Mesothelial cell of epicardium (in vitro differentiated cells): ENCODE data around the gene LHFPL4. TPM values are rescaled to one million over a fixed set of nuclear protein-coding genes. Genes with fewer than 3 reads are reported as not detected.
"Not testable (repeated sequence)": the region's sequence is repeated elsewhere in the genome, so short reads cannot be mapped to it uniquely, and the experiment has no call there.

Source experiments
- DNase-seq, 2 experiments: peaks; one replicate each; pipeline ENCODE4 v3.0.0; 2021; ENCODE audit warnings: low spot score in 2 of 2; ENCODE audit not compliant: unreplicated experiment in 2 of 2
- H3K27ac Mint-ChIP-seq: 2 replicates; pipeline ENCODE4 v1.8.0; 2021; ENCODE audit warnings: mixed read lengths
- H3K27me3 Mint-ChIP-seq: 2 replicates; pipeline ENCODE4 v1.8.0; 2021; ENCODE audit warnings: low read depth, mixed read lengths
- H3K36me3 Mint-ChIP-seq: 2 replicates; pipeline ENCODE4 v1.8.0; 2021; ENCODE audit warnings: mixed read lengths
- H3K4me1 Mint-ChIP-seq: 2 replicates; pipeline ENCODE4 v1.8.0; 2021; ENCODE audit warnings: mixed read lengths
- H3K4me3 Mint-ChIP-seq: 2 replicates; pipeline ENCODE4 v1.8.0; 2021; ENCODE audit warnings: mild to moderate bottlenecking, moderate library complexity, mixed read lengths
- H3K9me3 Mint-ChIP-seq: 2 replicates; pipeline ENCODE4 v1.8.0; 2021; ENCODE audit warnings: mixed read lengths
- total RNA-seq: library from RNA; stranded (reverse); gene quantifications from 3 replicates; pipeline ENCODE4 v1.2.1, GENCODE V29; 2021
- TF ChIP-seq, protein P1 (sequence below): fragments of 200-600 bp; sonication (generic); IDR thresholded peaks from one replicate; pipeline ENCODE4 v1.5.0; 2021; ENCODE audit warnings: antibody characterized with exemption; ENCODE audit not compliant: unreplicated experiment

Gene LHFPL4
- total RNA-seq, 1 donor from 2014 or later = not detected

DNA sequence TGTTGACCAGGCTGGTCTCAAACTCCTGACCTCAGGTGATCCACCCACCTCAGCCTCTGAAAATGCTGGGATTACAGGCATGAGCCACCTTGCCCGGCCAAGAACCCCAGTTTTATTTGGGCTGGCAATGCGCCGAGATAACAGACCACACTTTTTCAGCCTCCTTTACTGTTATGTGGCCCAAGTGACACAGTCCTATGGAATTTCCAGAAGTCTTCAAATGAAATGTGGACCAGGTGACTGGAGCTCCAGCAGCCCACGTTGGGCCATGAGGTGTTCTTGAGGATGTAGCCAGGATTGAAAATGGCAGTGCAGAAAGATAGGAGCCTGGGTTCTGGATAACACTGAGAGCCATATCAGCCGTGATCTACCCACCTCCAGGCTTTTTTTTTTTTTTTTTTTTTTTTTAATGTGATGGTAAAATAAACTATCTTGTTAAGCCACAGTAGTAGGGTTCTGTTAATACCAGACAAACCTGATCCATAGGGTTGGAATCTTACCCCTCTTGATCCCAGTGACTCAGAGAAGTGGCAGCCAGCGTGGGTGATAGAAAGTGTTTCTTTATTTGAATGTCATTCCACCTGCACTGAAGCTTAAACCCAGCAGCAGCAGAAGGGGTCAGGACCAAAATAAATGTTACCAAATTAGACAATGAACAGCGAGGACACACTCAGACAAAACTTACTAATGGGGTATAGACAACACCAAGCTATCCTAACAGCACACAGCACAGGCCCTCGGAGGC, 55.6 kb downstream of the LHFPL4 start:
- Mint-ChIP-seq H3K4me1 (peaks cover 7% of the 10 kb centered on the region), H3K27me3 (peaks cover 56% of the 10 kb centered on the region), H3K4me3 (no peak overlapping the region), H3K36me3 (no peaks in the 10 kb centered on the region), H3K9me3 (no peaks in the 10 kb centered on the region), H3K27ac (no peak overlapping the region)
- DNase-seq = no peak
- TF ChIP-seq, protein P1, sequence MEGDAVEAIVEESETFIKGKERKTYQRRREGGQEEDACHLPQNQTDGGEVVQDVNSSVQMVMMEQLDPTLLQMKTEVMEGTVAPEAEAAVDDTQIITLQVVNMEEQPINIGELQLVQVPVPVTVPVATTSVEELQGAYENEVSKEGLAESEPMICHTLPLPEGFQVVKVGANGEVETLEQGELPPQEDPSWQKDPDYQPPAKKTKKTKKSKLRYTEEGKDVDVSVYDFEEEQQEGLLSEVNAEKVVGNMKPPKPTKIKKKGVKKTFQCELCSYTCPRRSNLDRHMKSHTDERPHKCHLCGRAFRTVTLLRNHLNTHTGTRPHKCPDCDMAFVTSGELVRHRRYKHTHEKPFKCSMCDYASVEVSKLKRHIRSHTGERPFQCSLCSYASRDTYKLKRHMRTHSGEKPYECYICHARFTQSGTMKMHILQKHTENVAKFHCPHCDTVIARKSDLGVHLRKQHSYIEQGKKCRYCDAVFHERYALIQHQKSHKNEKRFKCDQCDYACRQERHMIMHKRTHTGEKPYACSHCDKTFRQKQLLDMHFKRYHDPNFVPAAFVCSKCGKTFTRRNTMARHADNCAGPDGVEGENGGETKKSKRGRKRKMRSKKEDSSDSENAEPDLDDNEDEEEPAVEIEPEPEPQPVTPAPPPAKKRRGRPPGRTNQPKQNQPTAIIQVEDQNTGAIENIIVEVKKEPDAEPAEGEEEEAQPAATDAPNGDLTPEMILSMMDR = no peak

DNA sequence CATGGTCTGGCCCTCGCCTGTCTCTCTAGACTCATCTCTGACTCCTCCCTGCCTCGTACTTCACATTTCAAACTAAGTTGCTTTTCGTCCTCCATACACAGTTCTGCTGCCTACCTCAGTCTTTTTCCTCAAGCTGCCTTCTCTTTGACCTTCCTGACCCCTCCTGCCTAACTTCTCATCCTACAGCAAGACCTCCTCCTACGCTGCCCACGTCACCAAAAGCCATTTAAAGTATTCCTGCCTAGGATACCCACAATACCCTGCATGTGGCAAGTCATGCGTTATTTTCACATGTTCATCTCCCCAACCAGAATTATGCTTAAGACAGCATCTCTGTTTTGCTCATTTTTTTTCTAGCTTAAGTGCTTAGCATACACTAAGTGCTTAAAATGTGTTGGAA, 56.7 kb downstream of the LHFPL4 start:
- DNase-seq = peak in 1 of 2 experiments; percentile 1
- Mint-ChIP-seq H3K9me3 (no peaks in the 10 kb centered on the region), H3K4me1 (peaks cover 7% of the 10 kb centered on the region), H3K4me3 (no peak overlapping the region), H3K27me3 (peaks cover 49% of the 10 kb centered on the region), H3K27ac (no peak overlapping the region), H3K36me3 (no peaks in the 10 kb centered on the region)
- TF ChIP-seq, protein P1 = no peak

DNA sequence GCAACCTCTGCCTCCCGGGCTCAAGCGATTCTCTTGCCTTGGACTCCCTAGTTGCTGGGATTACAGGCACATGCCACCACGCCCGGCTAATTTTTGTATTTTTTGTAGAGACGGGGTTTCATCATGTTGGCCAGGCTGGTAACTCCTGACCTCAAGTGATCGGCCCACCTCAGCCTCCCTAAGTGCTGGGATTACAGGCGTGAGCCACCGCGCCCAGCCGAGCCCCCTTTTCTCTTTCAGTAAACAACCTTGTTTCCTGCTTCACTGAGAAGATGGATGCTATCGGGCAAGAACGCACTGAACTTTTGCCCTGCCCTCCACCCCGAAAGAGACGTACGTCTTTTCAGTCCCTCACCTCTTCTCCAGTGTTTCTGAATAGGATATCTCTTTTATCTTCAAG, 59.6 kb downstream of the LHFPL4 start:
- peaks cover 21% of the 10 kb centered on the region for H3K27me3 Mint-ChIP-seq
- not testable (repeated sequence) for H3K4me1 Mint-ChIP-seq, H3K4me3 Mint-ChIP-seq, H3K36me3 Mint-ChIP-seq, H3K9me3 Mint-ChIP-seq, H3K27ac Mint-ChIP-seq, DNase-seq

DNA sequence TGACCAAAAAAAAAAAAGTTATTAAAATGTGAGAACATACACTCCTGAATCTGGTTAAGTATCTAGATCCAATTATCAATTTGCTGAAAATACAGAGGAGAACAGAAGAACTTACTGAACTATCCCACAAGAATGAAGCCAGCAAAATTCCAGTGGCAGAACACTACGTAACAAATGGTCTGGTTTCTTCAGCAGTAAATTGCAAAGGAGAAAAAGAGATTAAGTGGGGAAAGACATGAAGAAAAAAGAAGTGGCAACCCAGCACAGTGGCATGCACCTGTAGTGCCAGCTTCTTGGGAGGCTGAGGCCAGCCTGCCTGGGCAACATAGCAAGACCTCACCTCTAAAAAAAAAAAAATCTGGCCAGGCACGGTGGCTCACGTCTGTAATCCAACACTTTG, 62.1 kb downstream of the LHFPL4 start:
- Mint-ChIP-seq H3K9me3 (peaks cover 10% of the 10 kb centered on the region), H3K27me3 (no peaks in the 10 kb centered on the region), H3K4me3 (no peak overlapping the region), H3K4me1 (no peaks in the 10 kb centered on the region), H3K36me3 (peaks cover 16% of the 10 kb centered on the region), H3K27ac (no peak overlapping the region)
- no peak for DNase-seq
- TF ChIP-seq, protein P1 = no peak

DNA sequence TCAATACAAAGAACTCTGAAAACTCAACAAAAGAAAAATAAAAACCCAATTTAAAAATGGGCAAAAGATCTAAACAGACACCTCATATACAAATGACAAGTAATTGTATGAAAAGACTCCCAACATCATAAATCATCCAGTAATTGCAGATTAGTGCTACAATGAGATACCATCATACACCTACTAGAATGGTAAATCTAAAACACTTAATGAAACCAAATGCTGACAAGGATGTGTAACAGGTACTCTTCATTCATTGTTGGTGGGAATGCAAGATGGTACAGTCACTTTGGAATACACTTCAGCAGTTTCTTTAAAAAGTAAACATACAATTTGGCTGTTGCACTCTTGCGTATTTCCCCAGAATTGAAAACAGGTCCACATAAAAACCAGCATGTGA, 68.4 kb downstream of the LHFPL4 start:
- TF ChIP-seq, protein P1 = no peak
- DNase-seq = no peak
- Mint-ChIP-seq H3K36me3 (peaks cover 58% of the 10 kb centered on the region), H3K4me1 (no peaks in the 10 kb centered on the region), H3K4me3 (no peak overlapping the region), H3K27me3 (no peaks in the 10 kb centered on the region), H3K9me3 (peaks cover 10% of the 10 kb centered on the region), H3K27ac (no peak overlapping the region)

DNA sequence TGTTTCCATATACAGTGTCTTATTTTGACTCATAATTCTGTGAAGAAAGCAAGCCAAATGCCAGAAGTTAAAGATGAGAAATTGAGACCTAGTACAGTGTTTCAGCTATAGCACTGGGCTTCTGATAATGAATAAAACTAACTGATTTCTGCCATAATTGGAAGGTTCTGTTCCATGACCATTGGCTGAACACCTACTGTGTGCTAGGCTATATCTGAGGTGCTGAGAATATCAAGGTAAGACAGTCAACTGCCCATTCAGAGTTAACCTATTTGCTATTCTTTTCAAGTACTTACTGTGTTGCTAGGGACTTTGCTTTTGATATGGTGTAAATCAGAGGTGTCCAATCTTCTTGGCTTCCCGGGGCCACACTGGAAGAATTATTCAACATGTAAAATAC, 73.4 kb downstream of the LHFPL4 start:
- no peak overlapping the region for H3K27ac Mint-ChIP-seq
- TF ChIP-seq, protein P1 = no peak
- DNase-seq = no peak
- H3K4me1 Mint-ChIP-seq = no peaks in the 10 kb centered on the region
- H3K27me3 Mint-ChIP-seq = no peaks in the 10 kb centered on the region
- no peak overlapping the region for H3K4me3 Mint-ChIP-seq
- no peaks in the 10 kb centered on the region for H3K9me3 Mint-ChIP-seq
- peaks cover 70% of the 10 kb centered on the region for H3K36me3 Mint-ChIP-seq
